ENCODE measurements around the gene CNOT6L. TPM values are rescaled to one million over a fixed set of nuclear protein-coding genes. Genes with fewer than 3 reads are reported as not detected.

The CNOT6L gene
- polyA plus RNA-seq, 2 of the 4 experiments (the other 2 are of a cell fraction) = 5.8 to 8.7 TPM

DNA sequence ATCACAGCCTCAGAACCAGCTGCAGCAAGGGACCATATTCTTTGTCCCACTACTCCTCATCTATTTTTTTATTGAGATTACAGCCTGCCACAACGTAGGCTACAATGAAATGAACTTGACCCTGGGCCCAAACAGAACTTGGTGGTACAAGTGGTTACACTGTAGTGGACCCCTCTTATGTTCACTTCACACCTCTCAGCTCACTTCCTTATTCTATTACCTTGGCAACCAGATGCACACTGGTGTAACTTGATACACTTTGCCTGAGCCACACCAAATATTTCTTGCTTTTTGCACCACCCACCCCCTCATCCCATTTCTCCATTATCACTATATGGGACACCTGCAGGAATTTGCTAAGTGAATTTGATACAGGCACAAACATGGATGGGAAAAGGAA is 107.7 kb downstream of the CNOT6L start:
- no peaks in the 10 kb centered on the region for H3K4me1 ChIP-seq
- CTCF ChIA-PET = interaction anchor here (1.2 kb wide), 1 partner anchor 12 kb away, joined by 3 read pairs; no protein-coding TSS in a partner anchor
- no peak overlapping the region for H3K4me2 ChIP-seq
- 46% methylated on average over 1 of the region's 1 CpG for WGBS (ENCODE audit: missing lambda C conversion rate)
- DNase-seq (ENCODE audit: low read depth in 1 of 2, low spot score in 1 of 2) = no peak
- H3K4me3 ChIP-seq = no peak overlapping the region
- H3K27ac ChIP-seq = no peak overlapping the region
- FAIRE-seq = no peak
- TF ChIP-seq RCOR1 (IDR thresholded peaks at IDR 0.05; ENCODE audit: low read depth, low read length) (no peak), BHLHE40 (IDR thresholded peaks at IDR 0.05; ENCODE audit: low read depth, low read length) (no peak), SMC3 (IDR thresholded peaks at IDR 0.05) (no peak), HOXB13 (CRISPR knock-in tag; IDR thresholded peaks at IDR 0.05; ENCODE audit: low read depth) (no peak), FOSL2 (IDR thresholded peaks at IDR 0.05) (no peak), FOSL2 (CRISPR knock-in tag; IDR thresholded peaks at IDR 0.05) (no peak), SREBF2 (IDR thresholded peaks at IDR 0.05) (no peak)
- TF ChIP-seq, protein P1, sequence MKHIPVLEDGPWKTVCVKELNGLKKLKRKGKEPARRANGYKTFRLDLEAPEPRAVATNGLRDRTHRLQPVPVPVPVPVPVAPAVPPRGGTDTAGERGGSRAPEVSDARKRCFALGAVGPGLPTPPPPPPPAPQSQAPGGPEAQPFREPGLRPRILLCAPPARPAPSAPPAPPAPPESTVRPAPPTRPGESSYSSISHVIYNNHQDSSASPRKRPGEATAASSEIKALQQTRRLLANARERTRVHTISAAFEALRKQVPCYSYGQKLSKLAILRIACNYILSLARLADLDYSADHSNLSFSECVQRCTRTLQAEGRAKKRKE (CRISPR knock-in tag; IDR thresholded peaks at IDR 0.05; ENCODE audit: low read depth) = no peak
- TF ChIP-seq, protein P2, sequence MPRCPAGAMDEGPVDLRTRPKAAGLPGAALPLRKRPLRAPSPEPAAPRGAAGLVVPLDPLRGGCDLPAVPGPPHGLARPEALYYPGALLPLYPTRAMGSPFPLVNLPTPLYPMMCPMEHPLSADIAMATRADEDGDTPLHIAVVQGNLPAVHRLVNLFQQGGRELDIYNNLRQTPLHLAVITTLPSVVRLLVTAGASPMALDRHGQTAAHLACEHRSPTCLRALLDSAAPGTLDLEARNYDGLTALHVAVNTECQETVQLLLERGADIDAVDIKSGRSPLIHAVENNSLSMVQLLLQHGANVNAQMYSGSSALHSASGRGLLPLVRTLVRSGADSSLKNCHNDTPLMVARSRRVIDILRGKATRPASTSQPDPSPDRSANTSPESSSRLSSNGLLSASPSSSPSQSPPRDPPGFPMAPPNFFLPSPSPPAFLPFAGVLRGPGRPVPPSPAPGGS (IDR thresholded peaks at IDR 0.05) = no peak
- POLR2A ChIA-PET = no interaction called here
- no peaks in the 10 kb centered on the region for H3K9me3 ChIP-seq
- no peak for ATAC-seq

DNA sequence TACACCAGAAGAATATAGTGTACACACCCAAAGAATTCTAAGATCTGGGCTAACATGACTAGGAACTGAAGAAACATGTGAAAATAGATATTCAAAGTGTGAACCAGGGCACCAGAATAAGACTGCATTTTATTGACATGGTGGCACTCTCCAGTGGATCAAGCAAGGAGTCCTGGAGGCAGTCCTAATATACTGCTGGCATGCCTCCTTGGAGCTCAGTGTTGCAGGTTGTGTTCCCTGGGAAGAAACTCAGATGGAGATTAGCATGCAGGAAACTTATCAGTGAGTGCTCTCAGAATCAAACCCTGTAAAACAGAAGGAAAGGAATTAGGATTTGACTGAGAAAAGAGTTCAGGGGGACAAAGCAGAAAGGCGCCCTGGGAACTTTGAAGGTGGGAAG is 108.5 kb downstream of the CNOT6L start:
- no peak for TF ChIP-seq HOXA7 (CRISPR knock-in tag; IDR thresholded peaks at IDR 0.05)
- TF ChIP-seq, protein P3, sequence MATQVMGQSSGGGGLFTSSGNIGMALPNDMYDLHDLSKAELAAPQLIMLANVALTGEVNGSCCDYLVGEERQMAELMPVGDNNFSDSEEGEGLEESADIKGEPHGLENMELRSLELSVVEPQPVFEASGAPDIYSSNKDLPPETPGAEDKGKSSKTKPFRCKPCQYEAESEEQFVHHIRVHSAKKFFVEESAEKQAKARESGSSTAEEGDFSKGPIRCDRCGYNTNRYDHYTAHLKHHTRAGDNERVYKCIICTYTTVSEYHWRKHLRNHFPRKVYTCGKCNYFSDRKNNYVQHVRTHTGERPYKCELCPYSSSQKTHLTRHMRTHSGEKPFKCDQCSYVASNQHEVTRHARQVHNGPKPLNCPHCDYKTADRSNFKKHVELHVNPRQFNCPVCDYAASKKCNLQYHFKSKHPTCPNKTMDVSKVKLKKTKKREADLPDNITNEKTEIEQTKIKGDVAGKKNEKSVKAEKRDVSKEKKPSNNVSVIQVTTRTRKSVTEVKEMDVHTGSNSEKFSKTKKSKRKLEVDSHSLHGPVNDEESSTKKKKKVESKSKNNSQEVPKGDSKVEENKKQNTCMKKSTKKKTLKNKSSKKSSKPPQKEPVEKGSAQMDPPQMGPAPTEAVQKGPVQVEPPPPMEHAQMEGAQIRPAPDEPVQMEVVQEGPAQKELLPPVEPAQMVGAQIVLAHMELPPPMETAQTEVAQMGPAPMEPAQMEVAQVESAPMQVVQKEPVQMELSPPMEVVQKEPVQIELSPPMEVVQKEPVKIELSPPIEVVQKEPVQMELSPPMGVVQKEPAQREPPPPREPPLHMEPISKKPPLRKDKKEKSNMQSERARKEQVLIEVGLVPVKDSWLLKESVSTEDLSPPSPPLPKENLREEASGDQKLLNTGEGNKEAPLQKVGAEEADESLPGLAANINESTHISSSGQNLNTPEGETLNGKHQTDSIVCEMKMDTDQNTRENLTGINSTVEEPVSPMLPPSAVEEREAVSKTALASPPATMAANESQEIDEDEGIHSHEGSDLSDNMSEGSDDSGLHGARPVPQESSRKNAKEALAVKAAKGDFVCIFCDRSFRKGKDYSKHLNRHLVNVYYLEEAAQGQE (IDR thresholded peaks at IDR 0.05) = no peak
- TF ChIP-seq CEBPB (IDR thresholded peaks at IDR 0.05) = no peak
- no peak for TF ChIP-seq ZC3H11A (IDR thresholded peaks at IDR 0.05)
- TF ChIP-seq, protein P4, sequence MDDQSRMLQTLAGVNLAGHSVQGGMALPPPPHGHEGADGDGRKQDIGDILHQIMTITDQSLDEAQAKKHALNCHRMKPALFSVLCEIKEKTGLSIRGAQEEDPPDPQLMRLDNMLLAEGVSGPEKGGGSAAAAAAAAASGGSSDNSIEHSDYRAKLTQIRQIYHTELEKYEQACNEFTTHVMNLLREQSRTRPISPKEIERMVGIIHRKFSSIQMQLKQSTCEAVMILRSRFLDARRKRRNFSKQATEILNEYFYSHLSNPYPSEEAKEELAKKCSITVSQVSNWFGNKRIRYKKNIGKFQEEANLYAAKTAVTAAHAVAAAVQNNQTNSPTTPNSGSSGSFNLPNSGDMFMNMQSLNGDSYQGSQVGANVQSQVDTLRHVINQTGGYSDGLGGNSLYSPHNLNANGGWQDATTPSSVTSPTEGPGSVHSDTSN (IDR thresholded peaks at IDR 0.05) = no peak
- no peak for TF ChIP-seq PHF8 (IDR thresholded peaks at IDR 0.05; ENCODE audit: borderline replicate concordance, low read depth)
- no peak for TF ChIP-seq RAD21 (conservative IDR thresholded peaks at IDR 0.05 in 1 of 2, IDR thresholded peaks at IDR 0.05 in 1 of 2)
- TF ChIP-seq RFX5 (IDR thresholded peaks at IDR 0.05) = no peak
- TF ChIP-seq POLR2A (IDR thresholded peaks at IDR 0.05; ENCODE audit: low read length) = no peak
- no peak for TF ChIP-seq ZNF302 (CRISPR knock-in tag; IDR thresholded peaks at IDR 0.05)
- no peak for TF ChIP-seq MAFK (IDR thresholded peaks at IDR 0.05; ENCODE audit: partially characterized antibody)
- H3K4me2 ChIP-seq = no peak overlapping the region
- POLR2A ChIA-PET = no interaction called here
- CTCF ChIA-PET = interaction anchor here (1.2 kb wide), 1 partner anchor 11 kb away, joined by 3 read pairs; no protein-coding TSS in a partner anchor
- no peak overlapping the region for H3K27ac ChIP-seq
- ATAC-seq = no peak
- no peak for DNase-seq (ENCODE audit: low read depth in 1 of 2, low spot score in 1 of 2)
- 86% methylated on average over 1 of the region's 1 CpG for WGBS (ENCODE audit: missing lambda C conversion rate)
- no peak overlapping the region for H3K4me3 ChIP-seq
- FAIRE-seq = no peak
- H3K4me1 ChIP-seq = no peaks in the 10 kb centered on the region
- H3K9me3 ChIP-seq = no peaks in the 10 kb centered on the region
